Measurements from ENCODE around the gene CCND3. TPM values are rescaled to one million over a fixed set of nuclear protein-coding genes. Genes with fewer than 3 reads are reported as not detected.
A peak's percentile ranks its signal among the peaks of the same experiment; 100 is the strongest.

Gene CCND3
- total RNA-seq, 1 experiment from 2014 or later = 75.1 TPM

GRCh38 chr6:41942067-41942851 lies 651 bp upstream of the CCND3 start:
- peak in 1 of 2 experiments; percentile 75 for DNase-seq
- intact Hi-C loops (cut with micrococcal nuclease; ENCODE audit: unreplicated experiment) = loop anchor here (1.0 kb wide), 2 partner anchors 25 to 49 kb away; no protein-coding TSS in a partner anchor
- Histone ChIP-seq H3K4me2 (peak overlapping the region; percentile 100), H3K27ac (peak overlapping the region; percentile 72), H3K79me2 (ENCODE audit: low read depth) (peaks cover 15% of the 10 kb centered on the region), H3K9me2 (ENCODE audit: insufficient read depth) (no peaks in the 10 kb centered on the region), H3K4me3 (peak overlapping the region; percentile 78), H3K27me3 (ENCODE audit: insufficient read depth, low read depth) (no peaks in the 10 kb centered on the region), H2AFZ (peak overlapping the region; percentile 85), H3K36me3 (ENCODE audit: low read depth) (no peaks in the 10 kb centered on the region), H3K9me3 (ENCODE audit: insufficient read depth, low read depth) (no peaks in the 10 kb centered on the region), H3K4me1 (replicated peaks; ENCODE audit: insufficient read depth) (peaks cover 27% of the 10 kb centered on the region), H4K20me1 (ENCODE audit: insufficient read depth) (no peaks in the 10 kb centered on the region), H3F3A (ENCODE audit: insufficient read depth, low read depth) (peaks cover 17% of the 10 kb centered on the region)
- POLR2A ChIA-PET (ENCODE audit: unreplicated experiment) = interaction anchor here (0.5 to 0.7 kb wide), 6 partner anchors 12 to 177 kb away, joined by 3 to 19 read pairs (median 8); no protein-coding TSS in a partner anchor
- TF ChIP-seq EZH2 (IDR thresholded peaks at IDR 0.05; ENCODE audit: low read depth) (no peak), CTCF (conservative IDR thresholded peaks at IDR 0.05) (no peak)
- CTCF ChIA-PET = interaction anchor here (0.6 to 1.1 kb wide), 5 partner anchors 19 to 1153 kb away, joined by 3 to 16 read pairs (median 4); no protein-coding TSS in a partner anchor
- TSS peak; percentile 83 for BruUV-seq (replicated peaks)

GRCh38 chr6:41940759-41941279 lies 789 bp downstream of the CCND3 start:
- no peaks in the 10 kb centered on the region for H3K9me3 ChIP-seq (ENCODE audit: insufficient read depth, low read depth)
- TF ChIP-seq EZH2 (IDR thresholded peaks at IDR 0.05; ENCODE audit: low read depth) (no peak), CTCF (conservative IDR thresholded peaks at IDR 0.05) (no peak)
- H3K27me3 ChIP-seq (ENCODE audit: insufficient read depth, low read depth) = no peaks in the 10 kb centered on the region
- H3K4me1 ChIP-seq (replicated peaks; ENCODE audit: insufficient read depth) = peaks cover 31% of the 10 kb centered on the region
- H3K36me3 ChIP-seq (ENCODE audit: low read depth) = no peaks in the 10 kb centered on the region
- intact Hi-C loops (cut with micrococcal nuclease; ENCODE audit: unreplicated experiment) = loop anchor here (1.0 kb wide), 1 partner anchor 103 kb away; no protein-coding TSS in a partner anchor
- DNase-seq = peak in 1 of 2 experiments; percentile 49
- CTCF ChIA-PET = interaction anchor here (1.1 kb wide), 1 partner anchor 104 kb away, joined by 3 read pairs; no protein-coding TSS in a partner anchor
- H3F3A ChIP-seq (ENCODE audit: insufficient read depth, low read depth) = peaks cover 32% of the 10 kb centered on the region
- peaks cover 15% of the 10 kb centered on the region for H3K79me2 ChIP-seq (ENCODE audit: low read depth)
- TSS peak; percentile 30 for BruUV-seq (replicated peaks)
- peak overlapping the region; percentile 78 for H3K4me3 ChIP-seq
- H3K9me2 ChIP-seq (ENCODE audit: insufficient read depth) = no peaks in the 10 kb centered on the region
- peak overlapping the region; percentile 100 for H3K4me2 ChIP-seq
- H2AFZ ChIP-seq = peak overlapping the region; percentile 85
- POLR2A ChIA-PET (ENCODE audit: unreplicated experiment) = no interaction called here
- peaks cover 3% of the 10 kb centered on the region; the same call in 1 of the 2 replicates for H4K20me1 ChIP-seq (ENCODE audit: insufficient read depth)
- H3K27ac ChIP-seq = no peak overlapping the region
